Measurements from ENCODE around the gene PMAIP1.

DNA sequence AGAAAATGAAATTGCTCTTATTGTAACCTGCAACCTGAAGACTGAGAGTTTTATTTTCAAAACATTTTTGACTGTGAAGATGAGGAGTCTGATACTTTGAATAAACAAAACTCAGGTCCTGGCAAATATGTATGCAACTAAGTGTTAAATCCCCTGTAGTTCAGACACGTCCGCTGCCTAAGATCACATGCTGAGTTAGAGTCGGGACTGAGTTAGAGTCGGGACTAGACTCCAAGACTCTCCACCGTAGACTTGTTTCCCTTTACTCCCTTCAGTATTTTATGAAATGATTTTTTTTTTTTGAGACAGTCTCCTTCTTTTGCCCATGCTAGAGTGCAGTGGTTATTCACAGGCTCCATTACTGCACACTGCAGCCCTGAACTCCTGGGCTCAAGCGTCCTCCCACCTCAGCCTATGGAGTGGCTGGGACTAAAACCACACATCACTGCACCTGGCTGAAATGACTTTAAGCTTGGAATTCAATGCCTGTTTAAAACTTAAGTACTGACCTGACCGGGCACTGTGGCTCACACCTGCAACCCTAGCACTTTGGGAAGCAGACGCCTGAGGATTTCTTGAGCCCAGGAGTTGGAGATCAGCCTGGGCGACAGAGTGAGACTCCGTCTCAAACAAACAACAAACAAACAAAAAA lies 28.0 kb upstream of the PMAIP1 start:
- TF ChIP-seq, protein P1, sequence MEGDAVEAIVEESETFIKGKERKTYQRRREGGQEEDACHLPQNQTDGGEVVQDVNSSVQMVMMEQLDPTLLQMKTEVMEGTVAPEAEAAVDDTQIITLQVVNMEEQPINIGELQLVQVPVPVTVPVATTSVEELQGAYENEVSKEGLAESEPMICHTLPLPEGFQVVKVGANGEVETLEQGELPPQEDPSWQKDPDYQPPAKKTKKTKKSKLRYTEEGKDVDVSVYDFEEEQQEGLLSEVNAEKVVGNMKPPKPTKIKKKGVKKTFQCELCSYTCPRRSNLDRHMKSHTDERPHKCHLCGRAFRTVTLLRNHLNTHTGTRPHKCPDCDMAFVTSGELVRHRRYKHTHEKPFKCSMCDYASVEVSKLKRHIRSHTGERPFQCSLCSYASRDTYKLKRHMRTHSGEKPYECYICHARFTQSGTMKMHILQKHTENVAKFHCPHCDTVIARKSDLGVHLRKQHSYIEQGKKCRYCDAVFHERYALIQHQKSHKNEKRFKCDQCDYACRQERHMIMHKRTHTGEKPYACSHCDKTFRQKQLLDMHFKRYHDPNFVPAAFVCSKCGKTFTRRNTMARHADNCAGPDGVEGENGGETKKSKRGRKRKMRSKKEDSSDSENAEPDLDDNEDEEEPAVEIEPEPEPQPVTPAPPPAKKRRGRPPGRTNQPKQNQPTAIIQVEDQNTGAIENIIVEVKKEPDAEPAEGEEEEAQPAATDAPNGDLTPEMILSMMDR (optimal IDR thresholded peaks at IDR 0.05 in 1 of 3, IDR thresholded peaks at IDR 0.05 in 1 of 3, conservative IDR thresholded peaks at IDR 0.05 in 1 of 3; ENCODE audit: extremely low read depth in 1 of 3, insufficient read depth in 2 of 3, low read length in 3 of 3), result no peak
- no peak for TF ChIP-seq EZH2 (IDR thresholded peaks at IDR 0.05; ENCODE audit: low read length)
